ENCODE measurements around the gene MEGF10.
A peak's percentile ranks its signal among the peaks of the same experiment; 100 is the strongest.

MEGF10 gene

GRCh38 chr5:127440831-127441230, 150.2 kb downstream of the MEGF10 start:
- no peak for TF ChIP-seq CTCF (conservative IDR thresholded peaks at IDR 0.05; ENCODE audit: low read depth, low read length)
- DNase-seq (ENCODE audit: low read depth): peak; percentile 72
- H3K4me3 ChIP-seq (ENCODE audit: low read depth, low read length): no peak overlapping the region

DNA sequence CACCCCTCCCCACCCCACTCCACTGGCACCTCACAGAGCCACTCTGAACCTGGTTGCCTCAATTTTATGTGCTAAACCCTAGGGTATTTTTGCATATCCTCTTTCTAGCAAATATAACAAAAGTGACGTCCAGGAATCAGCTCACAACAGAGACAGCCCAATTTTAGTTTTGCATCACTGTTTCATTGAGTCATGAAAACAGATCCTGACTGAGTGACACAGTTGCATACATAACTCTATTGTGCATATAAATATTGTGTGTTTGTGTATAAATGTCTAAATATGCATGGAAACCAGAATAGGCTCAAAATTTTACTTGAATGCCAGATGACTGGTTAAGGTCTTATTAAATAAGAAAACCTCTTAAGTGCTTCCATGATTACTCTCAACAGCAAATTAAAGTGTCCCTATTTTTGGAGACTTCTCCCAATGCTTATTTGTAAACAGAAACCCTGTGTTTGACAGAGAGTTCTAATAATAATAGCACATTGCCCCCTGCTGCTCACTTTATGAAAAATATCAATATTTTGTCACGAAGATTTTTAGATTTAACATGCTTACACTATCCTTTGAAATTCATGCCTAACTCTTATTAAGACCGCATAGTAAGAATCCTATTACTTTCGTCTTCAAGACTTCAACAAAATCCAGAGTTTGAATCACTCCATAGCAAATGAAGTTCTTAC, 151.3 kb downstream of the MEGF10 start:
- no peak overlapping the region for H3K4me3 ChIP-seq (ENCODE audit: low read depth, low read length)
- peak; percentile 36 for TF ChIP-seq CTCF (conservative IDR thresholded peaks at IDR 0.05; ENCODE audit: low read depth, low read length)
- DNase-seq (ENCODE audit: low read depth): peak; percentile 59

DNA sequence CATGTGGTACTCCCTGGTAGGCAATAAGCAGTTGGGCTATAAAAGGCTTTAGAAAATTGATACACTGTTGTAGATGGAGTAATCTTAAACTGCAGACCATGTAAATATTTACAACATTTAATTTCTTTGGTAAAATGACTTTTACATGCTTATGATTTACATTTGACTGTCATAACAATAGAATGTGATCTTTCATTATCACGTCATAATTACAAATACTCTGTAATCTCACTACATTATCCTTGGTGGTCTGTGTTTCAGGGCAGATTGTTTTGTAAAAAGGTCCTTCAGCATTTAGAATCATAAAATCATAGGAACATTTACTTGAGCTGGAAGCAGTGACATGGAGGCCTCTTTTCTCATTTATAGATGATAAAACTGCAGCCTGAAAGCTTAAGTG, 153.6 kb downstream of the MEGF10 start:
- TF ChIP-seq CTCF (conservative IDR thresholded peaks at IDR 0.05; ENCODE audit: low read depth, low read length): no peak
- no peak overlapping the region for H3K4me3 ChIP-seq (ENCODE audit: low read depth, low read length)
- DNase-seq (ENCODE audit: low read depth): no peak

DNA sequence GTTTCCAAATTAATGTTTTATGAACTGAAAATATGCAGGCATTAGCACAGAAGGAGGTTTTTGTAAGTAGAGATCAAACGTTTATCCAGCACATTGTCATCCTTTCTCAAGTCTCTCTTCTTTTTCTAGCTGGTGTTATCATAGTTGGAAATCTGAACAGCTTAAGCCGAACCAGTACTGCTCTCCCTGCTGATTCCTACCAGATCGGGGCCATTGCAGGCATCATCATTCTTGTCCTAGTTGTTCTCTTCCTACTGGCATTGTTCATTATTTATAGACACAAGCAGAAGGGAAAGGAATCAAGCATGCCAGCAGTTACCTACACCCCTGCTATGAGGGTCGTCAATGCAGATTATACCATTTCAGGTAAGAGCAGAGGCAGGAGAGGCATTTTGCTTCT, 154.7 kb downstream of the MEGF10 start:
- no peak overlapping the region for H3K4me3 ChIP-seq (ENCODE audit: low read depth, low read length)
- DNase-seq (ENCODE audit: low read depth): no peak
- TF ChIP-seq CTCF (conservative IDR thresholded peaks at IDR 0.05; ENCODE audit: low read depth, low read length): no peak

DNA sequence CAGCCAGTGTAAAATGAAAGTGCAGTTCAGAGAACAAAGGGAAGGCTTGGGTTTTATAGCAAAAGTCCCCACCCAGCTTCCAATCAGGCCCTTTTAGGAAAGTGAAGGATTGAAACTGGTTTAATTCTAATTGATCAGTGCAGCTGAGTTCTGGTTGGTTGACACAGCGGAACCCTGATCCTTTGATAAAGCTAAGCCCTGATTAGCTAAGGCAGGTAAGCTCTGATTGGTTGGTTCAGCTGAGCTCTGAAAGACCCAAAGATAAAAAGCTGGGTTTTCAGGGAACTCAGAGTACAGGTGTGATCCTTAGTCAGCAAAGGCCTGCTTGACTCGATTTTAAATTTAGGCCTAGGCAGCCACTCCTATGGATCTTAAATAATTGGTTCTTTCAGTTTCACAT, 156.0 kb downstream of the MEGF10 start:
- DNase-seq (ENCODE audit: low read depth): no peak
- TF ChIP-seq CTCF (conservative IDR thresholded peaks at IDR 0.05; ENCODE audit: low read depth, low read length): no peak
- H3K4me3 ChIP-seq (ENCODE audit: low read depth, low read length): no peak overlapping the region

GRCh38 chr5:127447827-127448226, 157.2 kb downstream of the MEGF10 start:
- H3K4me3 ChIP-seq (ENCODE audit: low read depth, low read length): no peak overlapping the region
- TF ChIP-seq CTCF (conservative IDR thresholded peaks at IDR 0.05; ENCODE audit: low read depth, low read length): no peak
- peak; percentile 70 for DNase-seq (ENCODE audit: low read depth)

GRCh38 chr5:127450046-127450445, 159.4 kb downstream of the MEGF10 start:
- no peak overlapping the region for H3K4me3 ChIP-seq (ENCODE audit: low read depth, low read length)
- TF ChIP-seq CTCF (conservative IDR thresholded peaks at IDR 0.05; ENCODE audit: low read depth, low read length): no peak

More at GRCh38 chr5:127450046-127450445, 159.4 kb downstream of the MEGF10 start:
- DNase-seq (ENCODE audit: low read depth): no peak

All from choroid plexus epithelial cell (primary cell).